Measurements from ENCODE around the gene LEPROT.

GRCh38 chr1:65416767-65417166, 3.7 kb upstream of the LEPROT start:
- TF ChIP-seq CTCF (IDR thresholded peaks at IDR 0.05), result no peak
- TF ChIP-seq POLR2A (IDR thresholded peaks at IDR 0.05), result no peak

Data from uterus (tissue), 2 donors.